Measurements from ENCODE around the gene PITPNM3. TPM values are rescaled to one million over a fixed set of nuclear protein-coding genes. Genes with fewer than 3 reads are reported as not detected.

PITPNM3 gene
- total and polyA plus RNA-seq, 2 donors (not counting 1 experiment from before 2014, with no cell fraction given), result 0.99 to 1.1 TPM

- Histone ChIP-seq H3K27me3 (ENCODE audit: control insufficient read depth, insufficient read depth, low read length) (peaks cover 4% of the 10 kb centered on the region), H3K79me2 (ENCODE audit: control insufficient read depth, insufficient read depth, low read length) (no peaks in the 10 kb centered on the region), H3K36me3 (ENCODE audit: control insufficient read depth, insufficient read depth, low read length) (no peaks in the 10 kb centered on the region), H3K9ac (ENCODE audit: insufficient read depth, low read length) (no peak overlapping the region), H3K27ac (ENCODE audit: insufficient read depth, low read length) (no peak overlapping the region), H3K4me2 (ENCODE audit: extremely low read depth, insufficient read depth, low read length) (no peak overlapping the region), H3K4me3 (replicated peaks in 1 of 4; ENCODE audit: control extremely low read depth in 1 of 4, insufficient read depth in 1 of 4, low read depth in 3 of 4, low read length in 4 of 4) (no peak overlapping the region), H3K9me3 (ENCODE audit: control insufficient read depth, insufficient read depth, low read depth, low read length) (no peaks in the 10 kb centered on the region), H2AFZ (ENCODE audit: low read length) (no peak overlapping the region), H4K20me1 (ENCODE audit: control insufficient read depth, extremely low read depth, insufficient read depth, low read length) (no peaks in the 10 kb centered on the region), H3K4me1 (ENCODE audit: control insufficient read depth, extremely low read depth, insufficient read depth, low read length) (no peaks in the 10 kb centered on the region)
- no peak for DNase-seq (ENCODE audit: low read depth in 2 of 2)
- TF ChIP-seq EZH2 (IDR thresholded peaks at IDR 0.05; ENCODE audit: low read length, missing control alignments), result no peak
- no peak for TF ChIP-seq CTCF (conservative IDR thresholded peaks at IDR 0.05 in 1 of 2, IDR thresholded peaks at IDR 0.05 in 1 of 2; ENCODE audit: low read depth in 1 of 2, low read length in 2 of 2)
Measured at GRCh38 chr17:6475411-6475810, 80.9 kb downstream of the PITPNM3 start.

GRCh38 chr17:6474906-6475305 is 81.4 kb downstream of the PITPNM3 start:
- peaks cover 4% of the 10 kb centered on the region for H3K27me3 ChIP-seq (ENCODE audit: control insufficient read depth, insufficient read depth, low read length)
- no peak overlapping the region for H3K4me2 ChIP-seq (ENCODE audit: extremely low read depth, insufficient read depth, low read length)
- no peak overlapping the region for H3K9ac ChIP-seq (ENCODE audit: insufficient read depth, low read length)
- DNase-seq (ENCODE audit: low read depth in 2 of 2), result no peak
- H3K4me1 ChIP-seq (ENCODE audit: control insufficient read depth, extremely low read depth, insufficient read depth, low read length), result no peaks in the 10 kb centered on the region
- H3K79me2 ChIP-seq (ENCODE audit: control insufficient read depth, insufficient read depth, low read length), result no peaks in the 10 kb centered on the region
- TF ChIP-seq EZH2 (IDR thresholded peaks at IDR 0.05; ENCODE audit: low read length, missing control alignments), result no peak
- TF ChIP-seq CTCF (conservative IDR thresholded peaks at IDR 0.05 in 1 of 2, IDR thresholded peaks at IDR 0.05 in 1 of 2; ENCODE audit: low read depth in 1 of 2, low read length in 2 of 2), result no peak
- no peak overlapping the region for H3K27ac ChIP-seq (ENCODE audit: insufficient read depth, low read length)
- no peak overlapping the region for H3K4me3 ChIP-seq (replicated peaks in 1 of 4; ENCODE audit: control extremely low read depth in 1 of 4, insufficient read depth in 1 of 4, low read depth in 3 of 4, low read length in 4 of 4)
- H2AFZ ChIP-seq (ENCODE audit: low read length), result no peak overlapping the region
- no peaks in the 10 kb centered on the region for H3K9me3 ChIP-seq (ENCODE audit: control insufficient read depth, insufficient read depth, low read depth, low read length)
- no peaks in the 10 kb centered on the region for H3K36me3 ChIP-seq (ENCODE audit: control insufficient read depth, insufficient read depth, low read length)
- H4K20me1 ChIP-seq (ENCODE audit: control insufficient read depth, extremely low read depth, insufficient read depth, low read length), result no peaks in the 10 kb centered on the region

GRCh38 chr17:6474376-6474775 is 82.0 kb downstream of the PITPNM3 start:
- no peak overlapping the region for H3K9ac ChIP-seq (ENCODE audit: insufficient read depth, low read length)
- no peaks in the 10 kb centered on the region for H3K36me3 ChIP-seq (ENCODE audit: control insufficient read depth, insufficient read depth, low read length)
- no peaks in the 10 kb centered on the region for H3K4me1 ChIP-seq (ENCODE audit: control insufficient read depth, extremely low read depth, insufficient read depth, low read length)
- no peak overlapping the region for H3K27ac ChIP-seq (ENCODE audit: insufficient read depth, low read length)
- DNase-seq (ENCODE audit: low read depth in 2 of 2), result no peak
- no peak for TF ChIP-seq CTCF (conservative IDR thresholded peaks at IDR 0.05 in 1 of 2, IDR thresholded peaks at IDR 0.05 in 1 of 2; ENCODE audit: low read depth in 1 of 2, low read length in 2 of 2)
- H3K4me2 ChIP-seq (ENCODE audit: extremely low read depth, insufficient read depth, low read length), result no peak overlapping the region
- H3K79me2 ChIP-seq (ENCODE audit: control insufficient read depth, insufficient read depth, low read length), result no peaks in the 10 kb centered on the region
- no peak overlapping the region for H2AFZ ChIP-seq (ENCODE audit: low read length)
- H3K27me3 ChIP-seq (ENCODE audit: control insufficient read depth, insufficient read depth, low read length), result no peaks in the 10 kb centered on the region
- H4K20me1 ChIP-seq (ENCODE audit: control insufficient read depth, extremely low read depth, insufficient read depth, low read length), result no peaks in the 10 kb centered on the region
- no peak overlapping the region for H3K4me3 ChIP-seq (replicated peaks in 1 of 4; ENCODE audit: control extremely low read depth in 1 of 4, insufficient read depth in 1 of 4, low read depth in 3 of 4, low read length in 4 of 4)
- no peaks in the 10 kb centered on the region for H3K9me3 ChIP-seq (ENCODE audit: control insufficient read depth, insufficient read depth, low read depth, low read length)

All from fibroblast of lung (primary cell).